ENCODE results near the gene DGKB. TPM values are rescaled to one million over a fixed set of nuclear protein-coding genes. Genes with fewer than 3 reads are reported as not detected.

Gene DGKB
- total RNA-seq, 1 experiment from 2014 or later = 1.9 TPM

DNA sequence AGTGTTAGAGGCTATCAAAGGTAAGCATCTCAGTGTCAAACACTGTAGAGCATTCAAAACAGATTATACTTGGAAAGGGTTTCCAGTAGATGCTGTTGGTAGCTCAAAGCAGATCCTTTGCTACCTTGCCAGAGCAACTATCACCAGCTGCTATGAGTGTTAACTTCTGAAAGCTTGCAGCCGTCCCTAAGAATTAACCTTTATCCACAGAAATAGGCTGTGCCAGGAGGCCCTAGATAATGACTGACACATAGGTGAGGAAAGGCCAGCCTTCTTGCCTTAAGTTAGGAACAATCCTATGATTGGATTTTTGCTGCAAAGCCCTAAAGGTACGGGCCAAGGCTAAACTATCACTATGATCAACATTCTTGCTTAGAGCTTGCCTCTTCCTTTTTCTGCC lies 263.2 kb downstream of the DGKB start (continued):
- TF ChIP-seq, protein P1, sequence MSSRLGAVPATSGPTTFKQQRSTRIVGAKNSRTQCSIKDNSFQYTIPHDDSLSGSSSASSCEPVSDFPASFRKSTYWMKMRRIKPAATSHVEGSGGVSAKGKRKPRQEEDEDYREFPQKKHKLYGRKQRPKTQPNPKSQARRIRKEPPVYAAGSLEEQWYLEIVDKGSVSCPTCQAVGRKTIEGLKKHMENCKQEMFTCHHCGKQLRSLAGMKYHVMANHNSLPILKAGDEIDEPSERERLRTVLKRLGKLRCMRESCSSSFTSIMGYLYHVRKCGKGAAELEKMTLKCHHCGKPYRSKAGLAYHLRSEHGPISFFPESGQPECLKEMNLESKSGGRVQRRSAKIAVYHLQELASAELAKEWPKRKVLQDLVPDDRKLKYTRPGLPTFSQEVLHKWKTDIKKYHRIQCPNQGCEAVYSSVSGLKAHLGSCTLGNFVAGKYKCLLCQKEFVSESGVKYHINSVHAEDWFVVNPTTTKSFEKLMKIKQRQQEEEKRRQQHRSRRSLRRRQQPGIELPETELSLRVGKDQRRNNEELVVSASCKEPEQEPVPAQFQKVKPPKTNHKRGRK (CRISPR knock-in tag; IDR thresholded peaks at IDR 0.05; ENCODE audit: borderline replicate concordance) = no peak
- TF ChIP-seq, protein P2, sequence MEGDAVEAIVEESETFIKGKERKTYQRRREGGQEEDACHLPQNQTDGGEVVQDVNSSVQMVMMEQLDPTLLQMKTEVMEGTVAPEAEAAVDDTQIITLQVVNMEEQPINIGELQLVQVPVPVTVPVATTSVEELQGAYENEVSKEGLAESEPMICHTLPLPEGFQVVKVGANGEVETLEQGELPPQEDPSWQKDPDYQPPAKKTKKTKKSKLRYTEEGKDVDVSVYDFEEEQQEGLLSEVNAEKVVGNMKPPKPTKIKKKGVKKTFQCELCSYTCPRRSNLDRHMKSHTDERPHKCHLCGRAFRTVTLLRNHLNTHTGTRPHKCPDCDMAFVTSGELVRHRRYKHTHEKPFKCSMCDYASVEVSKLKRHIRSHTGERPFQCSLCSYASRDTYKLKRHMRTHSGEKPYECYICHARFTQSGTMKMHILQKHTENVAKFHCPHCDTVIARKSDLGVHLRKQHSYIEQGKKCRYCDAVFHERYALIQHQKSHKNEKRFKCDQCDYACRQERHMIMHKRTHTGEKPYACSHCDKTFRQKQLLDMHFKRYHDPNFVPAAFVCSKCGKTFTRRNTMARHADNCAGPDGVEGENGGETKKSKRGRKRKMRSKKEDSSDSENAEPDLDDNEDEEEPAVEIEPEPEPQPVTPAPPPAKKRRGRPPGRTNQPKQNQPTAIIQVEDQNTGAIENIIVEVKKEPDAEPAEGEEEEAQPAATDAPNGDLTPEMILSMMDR (IDR thresholded peaks at IDR 0.05) = no peak
- TF ChIP-seq HMGA2 (CRISPR knock-in tag; IDR thresholded peaks at IDR 0.05) (no peak), ZNF317 (CRISPR knock-in tag; IDR thresholded peaks at IDR 0.05; ENCODE audit: borderline replicate concordance, low read depth) (no peak), NR2C2 (CRISPR knock-in tag; IDR thresholded peaks at IDR 0.05) (no peak), TEAD1 (CRISPR knock-in tag; IDR thresholded peaks at IDR 0.05) (no peak), NFYB (CRISPR knock-in tag; conservative IDR thresholded peaks at IDR 0.05; ENCODE audit: low read depth) (no peak)
- TF ChIP-seq, protein P3, sequence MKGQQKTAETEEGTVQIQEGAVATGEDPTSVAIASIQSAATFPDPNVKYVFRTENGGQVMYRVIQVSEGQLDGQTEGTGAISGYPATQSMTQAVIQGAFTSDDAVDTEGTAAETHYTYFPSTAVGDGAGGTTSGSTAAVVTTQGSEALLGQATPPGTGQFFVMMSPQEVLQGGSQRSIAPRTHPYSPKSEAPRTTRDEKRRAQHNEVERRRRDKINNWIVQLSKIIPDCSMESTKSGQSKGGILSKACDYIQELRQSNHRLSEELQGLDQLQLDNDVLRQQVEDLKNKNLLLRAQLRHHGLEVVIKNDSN (CRISPR knock-in tag; IDR thresholded peaks at IDR 0.05) = no peak

DNA sequence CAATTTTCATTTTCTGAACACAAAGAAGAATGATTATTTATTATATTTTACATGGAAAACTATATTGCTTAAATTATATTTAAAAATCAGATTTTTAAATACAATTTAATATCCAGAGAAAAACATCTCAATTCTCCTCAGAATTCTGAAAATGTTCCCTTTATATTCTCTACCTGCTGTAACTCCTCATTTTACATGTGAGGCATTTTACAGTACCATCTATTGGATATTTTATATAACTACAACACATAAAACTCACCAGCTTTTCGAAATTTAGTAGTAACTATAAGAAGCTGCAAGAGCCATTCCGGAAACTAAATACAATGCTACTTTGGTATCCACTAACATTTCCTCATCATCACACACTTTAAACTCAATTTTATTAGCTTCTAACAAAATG lies 264.6 kb downstream of the DGKB start:
- Mint-ChIP-seq H3K4me3 (no peak overlapping the region), H3K9me3 (no peaks in the 10 kb centered on the region), H3K36me3 (peaks cover 2% of the 10 kb centered on the region; the same call in 1 of the 2 replicates), H3K27ac (no peak overlapping the region), H3K4me1 (peaks cover 9% of the 10 kb centered on the region), H3K27me3 (ENCODE audit: low read depth) (no peaks in the 10 kb centered on the region)
- ChIA-PET POLR2A (no interaction called here), CTCF (no interaction called here)
- DNase-seq (ENCODE audit: low spot score) (no peak), ATAC-seq (no peak)
- TF ChIP-seq, protein P3 (CRISPR knock-in tag; IDR thresholded peaks at IDR 0.05) = no peak
- TF ChIP-seq, protein P4, sequence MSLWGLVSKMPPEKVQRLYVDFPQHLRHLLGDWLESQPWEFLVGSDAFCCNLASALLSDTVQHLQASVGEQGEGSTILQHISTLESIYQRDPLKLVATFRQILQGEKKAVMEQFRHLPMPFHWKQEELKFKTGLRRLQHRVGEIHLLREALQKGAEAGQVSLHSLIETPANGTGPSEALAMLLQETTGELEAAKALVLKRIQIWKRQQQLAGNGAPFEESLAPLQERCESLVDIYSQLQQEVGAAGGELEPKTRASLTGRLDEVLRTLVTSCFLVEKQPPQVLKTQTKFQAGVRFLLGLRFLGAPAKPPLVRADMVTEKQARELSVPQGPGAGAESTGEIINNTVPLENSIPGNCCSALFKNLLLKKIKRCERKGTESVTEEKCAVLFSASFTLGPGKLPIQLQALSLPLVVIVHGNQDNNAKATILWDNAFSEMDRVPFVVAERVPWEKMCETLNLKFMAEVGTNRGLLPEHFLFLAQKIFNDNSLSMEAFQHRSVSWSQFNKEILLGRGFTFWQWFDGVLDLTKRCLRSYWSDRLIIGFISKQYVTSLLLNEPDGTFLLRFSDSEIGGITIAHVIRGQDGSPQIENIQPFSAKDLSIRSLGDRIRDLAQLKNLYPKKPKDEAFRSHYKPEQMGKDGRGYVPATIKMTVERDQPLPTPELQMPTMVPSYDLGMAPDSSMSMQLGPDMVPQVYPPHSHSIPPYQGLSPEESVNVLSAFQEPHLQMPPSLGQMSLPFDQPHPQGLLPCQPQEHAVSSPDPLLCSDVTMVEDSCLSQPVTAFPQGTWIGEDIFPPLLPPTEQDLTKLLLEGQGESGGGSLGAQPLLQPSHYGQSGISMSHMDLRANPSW (CRISPR knock-in tag; conservative IDR thresholded peaks at IDR 0.05; ENCODE audit: low read depth) = no peak
- TF ChIP-seq HMGA2 (CRISPR knock-in tag; IDR thresholded peaks at IDR 0.05) = peak; percentile 19; the same call in 1 of the 2 replicates

DNA sequence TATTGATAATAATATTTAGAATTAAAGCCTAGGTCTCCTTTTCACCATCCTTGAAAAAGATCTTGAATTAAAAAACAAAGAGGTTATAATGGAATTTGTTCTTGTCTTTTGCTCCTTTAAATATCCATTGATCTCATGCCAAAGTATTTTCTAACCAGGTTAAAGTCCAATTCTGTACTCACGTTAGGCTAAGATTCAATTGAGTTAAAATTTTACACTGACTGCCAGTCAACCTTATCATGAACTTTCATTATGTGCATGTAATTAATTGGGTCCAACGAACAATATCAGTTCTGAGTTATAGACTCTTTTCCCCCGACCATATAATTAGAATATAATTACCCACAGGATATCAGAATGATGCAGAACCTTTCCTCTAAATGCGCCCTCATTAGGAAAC lies 266.6 kb downstream of the DGKB start:
- DNase-seq (ENCODE audit: low spot score) (no peak), ATAC-seq (no peak)
- Mint-ChIP-seq H3K27me3 (ENCODE audit: low read depth) (no peaks in the 10 kb centered on the region), H3K9me3 (no peaks in the 10 kb centered on the region), H3K4me1 (peaks cover 9% of the 10 kb centered on the region), H3K27ac (no peak overlapping the region), H3K4me3 (no peak overlapping the region), H3K36me3 (no peaks in the 10 kb centered on the region)
- POLR2A ChIA-PET = no interaction called here
- CTCF ChIA-PET = no interaction called here
- TF ChIP-seq ZBTB21 (CRISPR knock-in tag; IDR thresholded peaks at IDR 0.05; ENCODE audit: borderline replicate concordance) (no peak), ZNF396 (CRISPR knock-in tag; IDR thresholded peaks at IDR 0.05; ENCODE audit: borderline replicate concordance) (no peak), SOX15 (CRISPR knock-in tag; IDR thresholded peaks at IDR 0.05) (no peak), MYBL2 (CRISPR knock-in tag; IDR thresholded peaks at IDR 0.05) (no peak), ZNF263 (CRISPR knock-in tag; IDR thresholded peaks at IDR 0.05; ENCODE audit: low read depth) (no peak), JUN (CRISPR knock-in tag; IDR thresholded peaks at IDR 0.05) (no peak)
- TF ChIP-seq, protein P5, sequence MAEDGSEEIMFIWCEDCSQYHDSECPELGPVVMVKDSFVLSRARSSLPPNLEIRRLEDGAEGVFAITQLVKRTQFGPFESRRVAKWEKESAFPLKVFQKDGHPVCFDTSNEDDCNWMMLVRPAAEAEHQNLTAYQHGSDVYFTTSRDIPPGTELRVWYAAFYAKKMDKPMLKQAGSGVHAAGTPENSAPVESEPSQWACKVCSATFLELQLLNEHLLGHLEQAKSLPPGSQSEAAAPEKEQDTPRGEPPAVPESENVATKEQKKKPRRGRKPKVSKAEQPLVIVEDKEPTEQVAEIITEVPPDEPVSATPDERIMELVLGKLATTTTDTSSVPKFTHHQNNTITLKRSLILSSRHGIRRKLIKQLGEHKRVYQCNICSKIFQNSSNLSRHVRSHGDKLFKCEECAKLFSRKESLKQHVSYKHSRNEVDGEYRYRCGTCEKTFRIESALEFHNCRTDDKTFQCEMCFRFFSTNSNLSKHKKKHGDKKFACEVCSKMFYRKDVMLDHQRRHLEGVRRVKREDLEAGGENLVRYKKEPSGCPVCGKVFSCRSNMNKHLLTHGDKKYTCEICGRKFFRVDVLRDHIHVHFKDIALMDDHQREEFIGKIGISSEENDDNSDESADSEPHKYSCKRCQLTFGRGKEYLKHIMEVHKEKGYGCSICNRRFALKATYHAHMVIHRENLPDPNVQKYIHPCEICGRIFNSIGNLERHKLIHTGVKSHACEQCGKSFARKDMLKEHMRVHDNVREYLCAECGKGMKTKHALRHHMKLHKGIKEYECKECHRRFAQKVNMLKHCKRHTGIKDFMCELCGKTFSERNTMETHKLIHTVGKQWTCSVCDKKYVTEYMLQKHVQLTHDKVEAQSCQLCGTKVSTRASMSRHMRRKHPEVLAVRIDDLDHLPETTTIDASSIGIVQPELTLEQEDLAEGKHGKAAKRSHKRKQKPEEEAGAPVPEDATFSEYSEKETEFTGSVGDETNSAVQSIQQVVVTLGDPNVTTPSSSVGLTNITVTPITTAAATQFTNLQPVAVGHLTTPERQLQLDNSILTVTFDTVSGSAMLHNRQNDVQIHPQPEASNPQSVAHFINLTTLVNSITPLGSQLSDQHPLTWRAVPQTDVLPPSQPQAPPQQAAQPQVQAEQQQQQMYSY (CRISPR knock-in tag; IDR thresholded peaks at IDR 0.05) = no peak
- TF ChIP-seq, protein P6, sequence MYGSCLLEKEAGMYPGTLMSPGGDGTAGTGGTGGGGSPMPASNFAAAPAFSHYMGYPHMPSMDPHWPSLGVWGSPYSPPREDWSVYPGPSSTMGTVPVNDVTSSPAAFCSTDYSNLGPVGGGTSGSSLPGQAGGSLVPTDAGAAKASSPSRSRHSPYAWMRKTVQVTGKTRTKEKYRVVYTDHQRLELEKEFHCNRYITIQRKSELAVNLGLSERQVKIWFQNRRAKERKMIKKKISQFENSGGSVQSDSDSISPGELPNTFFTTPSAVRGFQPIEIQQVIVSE (CRISPR knock-in tag; IDR thresholded peaks at IDR 0.05; ENCODE audit: borderline replicate concordance) = no peak
- TF ChIP-seq, protein P7, sequence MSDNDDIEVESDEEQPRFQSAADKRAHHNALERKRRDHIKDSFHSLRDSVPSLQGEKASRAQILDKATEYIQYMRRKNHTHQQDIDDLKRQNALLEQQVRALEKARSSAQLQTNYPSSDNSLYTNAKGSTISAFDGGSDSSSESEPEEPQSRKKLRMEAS (CRISPR knock-in tag; IDR thresholded peaks at IDR 0.05) = no peak
- TF ChIP-seq, protein P8, sequence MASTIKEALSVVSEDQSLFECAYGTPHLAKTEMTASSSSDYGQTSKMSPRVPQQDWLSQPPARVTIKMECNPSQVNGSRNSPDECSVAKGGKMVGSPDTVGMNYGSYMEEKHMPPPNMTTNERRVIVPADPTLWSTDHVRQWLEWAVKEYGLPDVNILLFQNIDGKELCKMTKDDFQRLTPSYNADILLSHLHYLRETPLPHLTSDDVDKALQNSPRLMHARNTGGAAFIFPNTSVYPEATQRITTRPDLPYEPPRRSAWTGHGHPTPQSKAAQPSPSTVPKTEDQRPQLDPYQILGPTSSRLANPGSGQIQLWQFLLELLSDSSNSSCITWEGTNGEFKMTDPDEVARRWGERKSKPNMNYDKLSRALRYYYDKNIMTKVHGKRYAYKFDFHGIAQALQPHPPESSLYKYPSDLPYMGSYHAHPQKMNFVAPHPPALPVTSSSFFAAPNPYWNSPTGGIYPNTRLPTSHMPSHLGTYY (CRISPR knock-in tag; IDR thresholded peaks at IDR 0.05) = no peak
